GM23338 (cell line): ENCODE measurements around the gene SYNE3. TPM values are rescaled to one million over a fixed set of nuclear protein-coding genes. Genes with fewer than 3 reads are reported as not detected.

Experiments
- ATAC-seq: fragments of 200-7000 bp; cut with Tn5 transposase; 3 replicates; pipeline ENCODE4 v1.9.1; 2020
- DNase-seq: peaks from one replicate; pipeline ENCODE4 v3.0.0-alpha.2; 2015; ENCODE audit warnings: low spot score
- H2AFZ ChIP-seq: fragments of 200-600 bp; sonication (generic); 2 replicates; pipeline ENCODE4 v1.8.0; 2016; ENCODE audit warnings: antibody characterized with exemption, mild to moderate bottlenecking, moderate library complexity
- H3F3A ChIP-seq: fragments of 200-600 bp; sonication (generic); replicated peaks from 2 replicates; pipeline ENCODE4 v1.8.0; 2017; ENCODE audit warnings: antibody characterized with exemption, mixed run types, low read depth
- H3K27ac ChIP-seq: fragments of 200-600 bp; sonication (generic); 2 replicates; pipeline ENCODE4 v1.6.1; 2016; ENCODE audit warnings: low read depth
- H3K27me3 ChIP-seq: fragments of 200-600 bp; sonication (generic); 2 replicates; pipeline ENCODE4 v1.8.0; 2016; ENCODE audit warnings: mild to moderate bottlenecking, mixed run types, moderate library complexity; ENCODE audit not compliant: insufficient read depth
- H3K36me3 ChIP-seq: fragments of 200-600 bp; sonication (generic); 2 replicates; pipeline ENCODE4 v1.8.0; 2016; ENCODE audit warnings: mild to moderate bottlenecking; ENCODE audit not compliant: insufficient read depth
- H3K4me1 ChIP-seq: fragments of 200-600 bp; sonication (generic); 2 replicates; pipeline ENCODE4 v1.8.0; 2016; ENCODE audit warnings: mild to moderate bottlenecking, moderate library complexity; ENCODE audit not compliant: insufficient read depth
- H3K4me2 ChIP-seq: fragments of 200-600 bp; sonication (generic); 2 replicates; pipeline ENCODE4 v1.7.1; 2017; ENCODE audit warnings: mixed run types
- H3K4me3 ChIP-seq: fragments of 200-600 bp; sonication (generic); 2 replicates; pipeline ENCODE4 v1.6.1; 2016; ENCODE audit warnings: mixed run types
- H3K79me2 ChIP-seq: fragments of 200-600 bp; sonication (generic); replicated peaks from 2 replicates; pipeline ENCODE4 v1.8.0; 2017; ENCODE audit warnings: mild to moderate bottlenecking; ENCODE audit not compliant: insufficient read depth
- H3K9me2 ChIP-seq: fragments of 200-600 bp; sonication (generic); 2 replicates; pipeline ENCODE4 v1.8.0; 2017; ENCODE audit not compliant: insufficient read depth
- H4K20me1 ChIP-seq: fragments of 200-600 bp; sonication (generic); replicated peaks from 2 replicates; pipeline ENCODE4 v1.8.0; 2017; ENCODE audit warnings: mild to moderate bottlenecking; ENCODE audit not compliant: insufficient read depth
- H3K27ac Mint-ChIP-seq: 2 replicates; pipeline ENCODE4 v1.8.0; 2020; ENCODE audit warnings: inconsistent platforms, mild to moderate bottlenecking, moderate library complexity, mixed read lengths
- H3K27me3 Mint-ChIP-seq: 3 replicates; pipeline ENCODE4 v1.8.0; 2022; ENCODE audit warnings: low read depth, mild to moderate bottlenecking, moderate library complexity, mixed read lengths, inconsistent platforms; ENCODE audit not compliant: insufficient read depth, poor library complexity
- H3K36me3 Mint-ChIP-seq: 3 replicates; pipeline ENCODE4 v1.8.0; 2021; ENCODE audit warnings: low read depth, mild to moderate bottlenecking, inconsistent platforms, moderate library complexity, mixed read lengths
- H3K4me1 Mint-ChIP-seq: 3 replicates; pipeline ENCODE4 v1.8.0; 2020; ENCODE audit warnings: mild to moderate bottlenecking, inconsistent platforms, mixed read lengths
- H3K4me3 Mint-ChIP-seq: 3 replicates; pipeline ENCODE4 v1.8.0; 2021; ENCODE audit warnings: moderate library complexity, mild to moderate bottlenecking, inconsistent platforms, mixed read lengths
- H3K9me3 Mint-ChIP-seq: 3 replicates; pipeline ENCODE4 v1.8.0; 2020; ENCODE audit warnings: moderate library complexity, mild to moderate bottlenecking, inconsistent platforms, mixed read lengths
- CREB1 ChIP-seq: fragments of 250-450 bp; sonication (Bioruptor Pico); IDR thresholded peaks from 2 replicates; pipeline ENCODE4 v1.5.0; 2020; ENCODE audit warnings: low read depth, mild to moderate bottlenecking, moderate library complexity
- CTCF ChIP-seq, 2 experiments: fragments of 200-600 bp in 1 of 2; sonication (generic) in 1 of 2; conservative IDR thresholded peaks; 2 replicates each; pipeline versions ENCODE4 v1.5.1 to v1.6.1; 2016 to 2017; ENCODE audit warnings: antibody characterized with exemption in 2 of 2, low read depth in 2 of 2, mild to moderate bottlenecking in 2 of 2, moderate library complexity in 1 of 2
- ETS1 ChIP-seq: IDR thresholded peaks from 2 replicates; pipeline ENCODE4 v1.6.1; 2016; ENCODE audit warnings: antibody characterized with exemption
- EZH2phosphoT487 ChIP-seq: fragments of 200-600 bp; sonication (generic); IDR thresholded peaks from one replicate; pipeline ENCODE4 v1.8.1; 2018; ENCODE audit warnings: antibody characterized with exemption; ENCODE audit not compliant: unreplicated experiment
- JUNB ChIP-seq: IDR thresholded peaks from one replicate; pipeline ENCODE4 v1.6.1; 2016; ENCODE audit warnings: antibody characterized with exemption; ENCODE audit not compliant: unreplicated experiment
- NANOG ChIP-seq: IDR thresholded peaks from 2 replicates; pipeline ENCODE4 v1.6.1; 2016; ENCODE audit warnings: antibody characterized with exemption, borderline replicate concordance
- POLR2AphosphoS5 ChIP-seq: IDR thresholded peaks from 2 replicates; pipeline ENCODE4 v1.6.1; 2016; ENCODE audit warnings: antibody characterized with exemption, low read depth
- REST ChIP-seq: IDR thresholded peaks from one replicate; pipeline ENCODE4 v1.6.1; 2018; ENCODE audit warnings: antibody characterized with exemption; ENCODE audit not compliant: unreplicated experiment
- STAT1 ChIP-seq: IDR thresholded peaks from one replicate; pipeline ENCODE4 v1.6.1; 2016; ENCODE audit warnings: antibody characterized with exemption; ENCODE audit not compliant: unreplicated experiment
- ZNF114 ChIP-seq: fragments of 250-450 bp; sonication (Bioruptor Pico); IDR thresholded peaks from 2 replicates; pipeline ENCODE4 v1.5.0; 2020; ENCODE audit warnings: mild to moderate bottlenecking, moderate library complexity
- ZNF331 ChIP-seq: fragments of 250-450 bp; sonication (Bioruptor Pico); IDR thresholded peaks from 2 replicates; pipeline ENCODE4 v1.5.0; 2020; ENCODE audit warnings: low read depth, mild to moderate bottlenecking, moderate library complexity
- ZNF462 ChIP-seq: fragments of 250-450 bp; sonication (Bioruptor Pico); IDR thresholded peaks from 2 replicates; pipeline ENCODE4 v1.5.0; 2020; ENCODE audit warnings: mild to moderate bottlenecking, moderate library complexity
- polyA plus RNA-seq: library from polyadenylated mRNA; unstranded; fragments of >200 nt; fragmentation: Nextera tagmentation; extraction: Ambion mirVana; gene quantifications from 2 replicates; pipeline ENCODE4 v1.2.1, GENCODE V29; 2016
- total RNA-seq: library from RNA; depleted of rRNA; stranded (reverse); fragments of >200 nt; shearing (Covaris generic); gene quantifications from 2 replicates; pipeline ENCODE4 v1.2.3, GENCODE V29; 2014

SYNE3 gene
- total and polyA plus RNA-seq, 2 experiments from 2014 or later, result 0.02 to 0.03 TPM

- ATAC-seq (no peak), DNase-seq (no peak)
- no peak overlapping the region for H3K4me3 Mint-ChIP-seq
- peaks cover 2% of the 10 kb centered on the region for H3K27me3 Mint-ChIP-seq
- Histone ChIP-seq H4K20me1 (no peaks in the 10 kb centered on the region), H3K27ac (no peak overlapping the region), H3K4me3 (no peak overlapping the region), H3K4me2 (no peak overlapping the region), H3K9me2 (no peaks in the 10 kb centered on the region), H3K79me2 (no peaks in the 10 kb centered on the region), H3K36me3 (no peaks in the 10 kb centered on the region), H2AFZ (no peak overlapping the region), H3K27me3 (no peaks in the 10 kb centered on the region), H3F3A (no peaks in the 10 kb centered on the region), H3K4me1 (no peaks in the 10 kb centered on the region)
- TF ChIP-seq CREB1 (CRISPR knock-in tag), result no peak
- TF ChIP-seq CTCF (conservative IDR thresholded peaks at IDR 0.05; ENCODE audit: low read depth in 2 of 2), result no peak
- no peak for TF ChIP-seq STAT1
- TF ChIP-seq EZH2phosphoT487, result no peak
- no peak for TF ChIP-seq ZNF331 (CRISPR knock-in tag)
- no peak for TF ChIP-seq ZNF462
- no peak for TF ChIP-seq JUNB
- no peak for TF ChIP-seq REST
- no peak for TF ChIP-seq ZNF114 (CRISPR knock-in tag)
- no peak for TF ChIP-seq ETS1
- TF ChIP-seq POLR2AphosphoS5, result no peak
- no peak for TF ChIP-seq NANOG
- no peak overlapping the region for H3K27ac Mint-ChIP-seq
- no peaks in the 10 kb centered on the region for H3K9me3 Mint-ChIP-seq
- no peaks in the 10 kb centered on the region for H3K4me1 Mint-ChIP-seq
- H3K36me3 Mint-ChIP-seq, result no peaks in the 10 kb centered on the region
Measured at GRCh38 chr14:95496111-95496681, 20.3 kb downstream of the SYNE3 start.
